NCI-H1048 (cell line): Measurements from ENCODE around the gene COG2.

Source experiments
- DNase-seq: peaks from one replicate; lab custom pipeline; 2025; lab: John Stamatoyannopoulos, UW

Gene COG2

DNA sequence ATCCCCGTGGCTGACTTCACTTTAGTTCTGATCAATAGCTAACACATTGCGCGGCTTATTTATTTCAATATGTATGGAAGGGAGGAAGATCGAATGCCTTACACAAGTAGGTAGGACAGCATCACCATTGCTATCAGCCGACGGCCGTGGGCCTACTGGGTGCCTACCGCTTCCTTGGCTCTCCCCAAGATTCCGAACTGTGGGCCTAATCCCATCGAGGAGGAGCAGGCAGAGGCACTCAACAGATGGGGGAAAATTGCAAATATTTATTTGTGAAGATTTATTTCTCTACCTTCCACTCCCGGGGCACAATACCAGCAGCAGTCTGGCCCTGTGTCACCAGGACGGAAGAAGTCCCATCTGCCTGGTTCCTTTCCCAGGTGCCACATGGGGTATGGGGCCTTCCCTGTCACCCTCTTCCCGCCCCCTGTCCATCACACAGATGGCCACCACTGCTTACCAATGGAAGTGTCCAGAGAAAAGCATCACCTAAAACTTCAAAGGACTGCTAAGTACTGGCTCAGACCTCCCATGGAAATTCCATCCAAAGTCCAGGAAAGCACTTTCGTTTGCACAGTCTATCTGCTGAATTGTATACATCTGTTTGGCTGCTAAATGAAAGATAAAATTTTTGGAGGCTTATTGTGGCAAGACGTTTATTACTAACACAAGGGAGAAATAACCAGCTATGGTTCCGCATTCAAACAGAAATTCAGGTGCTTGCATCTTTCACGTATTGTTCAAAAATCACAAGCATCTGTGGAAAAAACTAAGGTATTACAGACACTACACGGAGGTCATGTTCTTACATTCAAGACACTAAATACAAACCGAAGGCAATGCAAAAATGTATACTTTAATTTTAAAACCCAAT is 59.9 kb downstream of the COG2 start:
- DNase-seq: no peak

DNA sequence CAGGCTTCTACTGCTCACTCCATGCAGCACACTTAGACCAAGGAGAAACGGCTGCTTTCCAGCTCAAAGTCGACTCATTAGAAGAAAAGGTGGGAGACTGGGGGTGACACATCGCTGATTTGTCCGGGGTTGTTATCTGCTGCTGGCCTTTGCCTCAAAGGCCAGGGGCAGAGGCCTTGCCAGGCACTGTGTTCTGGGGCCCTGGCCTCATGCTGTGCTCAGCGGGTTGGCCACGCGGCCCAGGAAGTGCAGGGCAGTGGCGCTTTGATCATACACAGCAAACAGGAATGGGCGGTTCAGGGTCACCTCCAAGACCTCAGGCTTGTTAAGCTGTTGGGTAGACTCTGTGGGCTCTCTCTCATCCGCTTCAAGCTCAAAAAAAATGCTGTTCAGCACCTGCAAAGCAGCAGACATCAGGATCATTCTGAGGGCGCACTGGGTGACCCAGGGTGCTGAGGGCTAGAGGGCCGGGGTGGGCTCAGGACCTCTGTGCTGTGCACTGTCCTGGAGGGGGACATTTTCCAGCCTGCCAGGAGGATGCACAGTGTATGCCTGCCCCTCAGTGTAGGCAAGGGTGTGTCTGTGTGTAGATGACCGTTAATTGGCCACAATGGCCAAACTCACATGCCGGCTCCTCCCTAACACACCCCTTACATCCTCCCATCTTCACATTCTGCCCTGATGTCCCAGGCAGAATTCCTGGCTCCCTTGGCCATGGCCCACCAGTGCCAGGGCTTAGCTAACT is 60.8 kb downstream of the COG2 start:
- DNase-seq: no peak

- DNase-seq: no peak
These were observed 61.6 kb downstream of the COG2 start for GRCh38 chr1:230703679-230704385.

DNA sequence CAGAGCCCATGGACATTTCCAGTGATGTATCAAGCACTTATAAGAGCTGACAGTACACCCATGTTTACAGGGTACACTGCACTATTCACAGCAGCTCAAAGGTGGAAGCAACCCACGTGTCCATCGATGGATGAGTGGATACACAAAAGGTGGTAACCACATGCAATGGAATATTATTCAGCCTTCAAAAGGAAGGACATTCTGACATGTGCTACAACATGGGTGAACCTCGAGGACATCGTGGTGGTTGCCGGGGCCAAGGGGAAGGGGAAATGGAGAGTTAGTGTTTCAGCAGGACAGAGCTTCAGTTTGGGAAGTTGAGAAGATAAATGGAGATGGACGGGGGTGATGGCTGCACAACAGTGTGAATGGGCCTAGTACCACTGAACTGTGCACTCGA is 62.5 kb downstream of the COG2 start:
- no peak for DNase-seq

GRCh38 chr1:230705289-230706019 is 63.2 kb downstream of the COG2 start:
- DNase-seq: no peak

DNA sequence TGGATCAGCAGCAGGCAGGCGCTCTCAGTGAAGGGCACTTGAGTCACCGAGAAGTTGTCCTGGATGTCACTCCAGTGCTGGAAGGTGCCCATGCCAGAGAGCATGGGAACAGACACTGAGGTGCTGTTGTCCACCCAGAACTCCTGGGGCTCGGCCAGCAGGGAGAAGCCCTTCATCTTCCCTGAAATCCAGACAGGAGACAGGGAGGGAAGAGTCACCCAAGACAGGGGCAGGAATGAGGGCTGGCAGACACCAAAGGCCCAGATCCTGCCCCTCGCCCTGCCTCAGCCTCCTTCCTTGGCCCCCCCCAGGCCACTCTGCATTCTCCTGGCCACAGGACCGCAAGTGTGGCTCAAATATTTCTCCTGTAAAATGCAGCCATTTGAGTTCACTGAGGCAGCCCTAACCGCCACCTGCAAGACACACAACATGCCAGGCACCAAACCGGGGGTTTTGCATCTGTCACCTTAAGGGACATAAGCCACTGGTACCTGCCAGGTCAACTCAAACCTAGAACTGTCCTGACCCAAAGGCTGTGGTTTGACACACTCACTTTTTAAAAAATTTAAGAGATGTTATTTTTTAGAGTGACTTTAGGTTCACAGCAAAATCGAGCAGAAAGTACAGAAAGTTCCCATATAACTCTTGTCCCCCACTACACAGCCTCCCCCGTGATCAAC is 63.9 kb downstream of the COG2 start:
- DNase-seq: no peak

- no peak for DNase-seq
These were observed 64.8 kb downstream of the COG2 start for GRCh38 chr1:230706887-230707731.

- DNase-seq: no peak
These were observed 65.7 kb downstream of the COG2 start for GRCh38 chr1:230707732-230708630.

DNA sequence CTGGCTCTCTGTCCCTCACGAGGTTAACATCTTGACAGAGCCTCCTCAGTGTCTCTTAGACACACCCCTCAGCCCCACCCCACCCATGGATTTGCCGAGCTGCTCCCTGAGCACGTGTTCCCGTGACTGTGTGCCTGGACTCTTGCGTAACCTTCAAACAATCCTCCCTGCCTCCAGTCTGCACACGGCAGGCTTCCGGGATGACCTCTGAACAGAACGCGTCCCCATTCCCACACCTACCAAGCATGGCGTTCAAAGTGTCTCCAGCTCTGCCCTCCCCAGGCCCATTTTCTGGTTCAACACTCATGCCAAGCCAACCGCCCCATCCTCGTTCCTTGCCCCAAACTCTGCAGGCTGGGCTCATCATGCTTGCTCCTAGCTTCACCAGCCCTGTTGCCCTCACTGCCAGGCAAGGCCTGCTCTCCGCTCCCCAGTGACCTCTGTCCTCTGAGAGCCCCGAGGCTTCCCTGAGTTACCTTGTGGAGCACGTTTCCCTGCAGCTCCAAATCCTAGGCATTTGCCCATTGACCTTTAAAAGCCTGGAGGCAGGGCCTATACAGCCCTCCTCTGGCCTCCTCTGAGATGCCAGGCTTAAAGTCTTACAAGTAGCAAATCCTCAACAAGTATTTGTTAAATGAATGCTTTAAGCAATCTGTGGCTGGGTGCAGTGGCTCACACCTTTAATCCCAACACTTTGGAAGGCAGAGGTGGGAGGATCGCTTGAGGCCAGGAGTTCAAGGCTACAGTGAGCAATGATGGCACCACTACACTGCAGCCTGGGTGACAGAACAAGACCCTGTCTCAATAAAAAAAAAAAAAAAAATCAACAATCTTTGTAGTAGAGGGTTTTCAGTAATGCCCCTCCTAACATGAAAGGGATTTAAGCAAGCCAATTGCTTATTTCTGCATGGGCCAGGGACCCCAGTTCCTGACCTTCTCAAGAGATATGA is 66.6 kb downstream of the COG2 start:
- no peak for DNase-seq

- no peak for DNase-seq
These were observed 67.6 kb downstream of the COG2 start for GRCh38 chr1:230709619-230710542.

DNA sequence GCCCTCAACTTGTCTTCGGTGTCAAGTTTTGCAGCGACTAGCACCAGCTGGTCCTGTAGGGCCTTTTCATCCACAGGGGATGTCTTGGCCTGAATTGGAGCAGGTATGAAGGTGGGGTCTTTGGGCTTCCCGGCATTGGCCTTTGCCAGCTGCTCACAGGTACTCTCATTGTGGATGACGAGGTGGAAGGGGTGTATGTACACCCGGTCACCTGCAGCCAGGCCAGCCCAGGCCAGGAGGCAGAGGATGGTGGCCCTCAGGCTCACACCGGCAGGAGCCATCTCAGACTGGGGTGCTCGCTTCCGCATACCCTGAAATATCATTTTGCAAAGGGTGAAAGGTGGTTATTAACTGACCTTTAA is 68.2 kb downstream of the COG2 start:
- no peak for DNase-seq

DNA sequence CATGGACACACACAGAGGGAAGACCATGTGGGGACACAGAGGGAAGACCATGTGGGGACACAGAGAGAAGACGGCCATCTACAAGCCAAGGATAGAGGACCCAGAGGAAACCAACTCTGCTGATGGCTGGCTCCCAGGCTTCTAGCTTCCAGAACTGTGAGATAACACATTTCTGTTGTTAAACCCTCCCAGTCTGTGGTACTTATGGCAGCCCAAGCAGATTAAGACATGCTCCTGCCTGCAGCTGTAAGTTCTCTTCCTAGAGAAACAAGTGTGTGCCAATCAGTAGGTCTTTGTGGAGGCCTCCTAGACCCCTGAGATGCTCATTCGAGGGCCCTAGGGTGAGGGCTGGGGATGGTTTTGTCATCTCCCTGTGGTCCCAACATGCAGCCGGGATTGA is 69.0 kb downstream of the COG2 start:
- DNase-seq: no peak

DNA sequence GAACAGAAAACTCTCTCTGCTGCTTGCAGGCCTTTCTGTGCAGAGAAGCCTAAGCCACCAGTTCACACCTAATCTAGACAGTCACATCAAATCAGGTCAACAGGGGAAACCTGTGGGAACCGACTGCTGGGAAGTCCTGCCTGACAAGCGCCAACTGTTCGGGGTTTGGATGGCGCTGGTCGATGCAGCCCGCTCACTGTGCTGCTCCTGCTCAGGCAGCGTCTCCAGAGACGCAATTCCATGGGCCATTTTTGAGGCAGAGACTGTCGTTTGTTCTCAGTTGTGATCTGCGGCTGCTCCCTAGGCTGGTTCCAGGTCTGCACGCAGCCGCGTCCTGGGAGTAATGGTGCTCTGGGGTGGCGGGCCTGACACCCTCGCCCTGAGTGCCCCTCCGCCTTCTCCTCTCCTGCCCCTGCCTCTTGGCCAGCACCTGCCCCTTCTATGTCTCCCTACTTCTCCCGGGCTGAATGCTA is 70.2 kb downstream of the COG2 start:
- no peak for DNase-seq

- DNase-seq: no peak
These were observed 70.9 kb downstream of the COG2 start for GRCh38 chr1:230713138-230713537.

DNA sequence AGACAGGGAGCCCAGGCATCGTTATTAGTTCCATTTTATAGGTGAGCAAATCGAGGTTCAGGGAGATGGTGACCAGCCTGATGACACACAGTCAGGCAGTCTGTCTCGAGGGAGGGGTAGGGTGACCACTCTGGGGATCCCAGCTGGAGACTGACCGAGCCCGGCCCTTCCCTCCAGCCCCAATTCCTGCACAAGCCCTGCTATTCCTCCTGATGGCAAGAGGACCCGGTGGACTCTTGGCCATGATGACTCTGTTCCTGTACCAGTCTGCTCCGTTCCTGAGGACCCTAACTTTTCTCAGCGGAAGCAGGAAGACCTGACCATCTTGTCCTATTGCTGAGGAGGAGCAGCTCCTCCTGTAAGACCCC is 71.2 kb downstream of the COG2 start:
- DNase-seq: no peak

- no peak for DNase-seq
These were observed 71.9 kb downstream of the COG2 start, which contains the start of gene AGT for GRCh38 chr1:230713915-230714764. Gene AGT, minus strand, starts transcription at chr1:230714122. Its CDS starts 3,299 bp downstream, at chr1:230710823.
